GM12892 (cell line): ENCODE data around the gene CREB3L1.

ENCODE experiments used
- POLR2A ChIP-seq: IDR thresholded peaks from 2 replicates; pipeline ENCODE4 v1.6.1; 2011; ENCODE audit warnings: low read depth, low read length, control low read depth
- POLR2AphosphoS5 ChIP-seq: IDR thresholded peaks from 2 replicates; pipeline ENCODE4 v1.6.1; 2011; ENCODE audit warnings: low read depth, low read length, control low read depth
- TAF1 ChIP-seq: IDR thresholded peaks from 2 replicates; pipeline ENCODE4 v1.6.1; 2011; ENCODE audit warnings: low read depth, mild to moderate bottlenecking, control low read depth, low read length, borderline replicate concordance

GRCh38 chr11:46249103-46249937 lies 28.1 kb upstream of the CREB3L1 start:
- no peak for TF ChIP-seq POLR2A
- TF ChIP-seq TAF1 = no peak
- no peak for TF ChIP-seq POLR2AphosphoS5
